ENCODE data around the gene SYT15. TPM values are rescaled to one million over a fixed set of nuclear protein-coding genes. Genes with fewer than 3 reads are reported as not detected.
A peak's percentile ranks its signal among the peaks of the same experiment; 100 is the strongest.
"Not testable (repeated sequence)": the region's sequence is repeated elsewhere in the genome, so short reads cannot be mapped to it uniquely, and the experiment has no call there.

The SYT15 gene
- total RNA-seq, 6 experiments from 2014 or later, result 0.31 to 3.7 (median 2.9) TPM

DNA sequence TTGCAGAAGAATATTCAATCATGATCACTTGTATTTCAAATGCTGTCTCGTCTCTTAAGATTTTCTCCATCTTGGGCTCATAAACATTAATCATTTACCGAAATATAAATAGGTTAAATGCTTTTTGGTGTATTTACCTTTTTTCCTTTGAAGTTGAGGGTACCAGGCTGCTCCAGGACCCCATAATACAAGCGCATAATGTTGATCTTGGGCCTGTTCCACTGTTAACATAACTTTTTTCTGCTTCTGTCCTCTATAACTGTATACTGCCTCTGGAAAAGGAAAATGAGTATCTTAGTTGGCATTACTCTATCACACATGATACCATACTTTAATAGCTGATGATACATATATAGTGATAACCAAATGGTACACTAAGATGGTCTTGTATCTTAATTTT, 51.9 kb downstream of the SYT15 start:
- H3K27ac Mint-ChIP-seq; DNase-seq; H3K9me3 Mint-ChIP-seq; H3K36me3 Mint-ChIP-seq (ENCODE audit: low read depth); H3K4me1 Mint-ChIP-seq (ENCODE audit: low read depth); H3K27me3 Mint-ChIP-seq (ENCODE audit: insufficient read depth); H3K4me3 Mint-ChIP-seq: not testable (repeated sequence)

DNA sequence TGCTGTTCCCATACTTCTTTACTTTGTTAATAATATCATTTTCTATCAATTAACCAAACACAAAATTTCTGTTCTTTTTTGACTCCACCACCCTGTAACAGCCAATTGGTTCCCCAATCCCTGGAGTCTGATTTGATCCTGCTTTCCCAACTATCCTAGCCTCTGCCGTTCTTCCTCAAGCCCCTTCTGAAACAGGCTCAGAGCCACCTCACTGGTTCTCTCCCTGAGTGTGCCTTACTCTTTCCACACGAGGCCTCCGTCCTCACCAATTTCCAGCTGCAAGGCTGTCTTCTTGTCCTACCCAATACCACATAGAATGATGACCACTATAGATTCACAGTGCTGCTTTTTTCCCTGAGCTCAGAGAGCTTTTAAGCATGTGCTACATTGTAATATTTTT, 52.8 kb downstream of the SYT15 start:
- not testable (repeated sequence) for DNase-seq; H3K27me3 Mint-ChIP-seq (ENCODE audit: insufficient read depth); H3K4me1 Mint-ChIP-seq (ENCODE audit: low read depth); H3K4me3 Mint-ChIP-seq; H3K9me3 Mint-ChIP-seq; H3K36me3 Mint-ChIP-seq (ENCODE audit: low read depth); H3K27ac Mint-ChIP-seq

DNA sequence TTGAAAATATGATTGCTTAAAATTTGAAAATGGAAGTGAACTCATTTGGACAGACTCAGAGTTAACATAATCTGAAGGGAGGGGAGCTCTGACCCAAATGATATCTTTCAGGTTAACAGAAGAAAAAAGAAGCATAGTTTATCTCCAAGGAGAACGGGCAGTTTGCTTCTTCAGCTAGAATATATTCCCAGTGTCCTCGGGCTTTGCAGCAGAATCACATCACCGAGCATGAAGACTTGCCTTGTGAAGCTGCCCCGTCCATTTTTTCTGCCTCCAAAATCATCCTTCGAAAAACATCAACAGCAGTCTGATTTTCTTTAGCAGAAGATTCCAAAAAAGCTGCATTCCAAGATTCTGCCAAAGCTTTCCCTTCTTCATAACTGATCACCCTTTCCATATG, 55.8 kb downstream of the SYT15 start:
- H3K9me3 Mint-ChIP-seq; H3K27ac Mint-ChIP-seq; H3K4me1 Mint-ChIP-seq (ENCODE audit: low read depth); DNase-seq; H3K27me3 Mint-ChIP-seq (ENCODE audit: insufficient read depth); H3K36me3 Mint-ChIP-seq (ENCODE audit: low read depth): not testable (repeated sequence)
- H3K4me3 Mint-ChIP-seq, result peak overlapping the region; percentile 41; the same call in 1 of the 2 replicates

DNA sequence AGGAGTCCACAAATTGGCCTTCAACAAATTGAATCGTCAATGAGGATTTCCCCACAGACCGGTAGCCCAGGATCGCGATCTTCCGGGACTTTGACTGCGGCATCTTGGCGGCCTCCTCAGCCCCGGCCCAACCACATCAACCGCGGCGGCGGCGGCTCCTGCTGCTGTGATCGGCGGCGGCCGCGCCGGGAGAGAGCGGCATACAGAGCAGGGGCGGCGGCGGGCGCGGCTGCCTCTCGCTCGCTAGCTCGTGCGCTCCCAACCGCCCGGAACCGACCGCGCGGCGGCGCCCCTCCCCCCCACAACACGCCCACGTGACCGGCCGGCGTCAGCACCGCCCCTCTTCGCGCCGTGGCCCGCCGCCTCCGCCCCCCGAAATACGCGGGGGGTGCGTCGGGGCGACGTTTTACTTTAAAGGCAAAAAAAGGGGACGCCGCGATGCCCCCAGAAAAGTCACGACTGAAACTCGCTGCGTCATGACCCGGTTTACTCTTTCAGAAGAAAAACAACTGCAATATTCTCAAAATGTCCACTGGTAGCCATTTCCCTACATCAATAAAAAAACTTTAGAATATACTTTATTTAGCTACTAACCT, 56.5 kb downstream of the SYT15 start:
- H3K9me3 Mint-ChIP-seq; H3K4me1 Mint-ChIP-seq (ENCODE audit: low read depth): not testable (repeated sequence)

DNA sequence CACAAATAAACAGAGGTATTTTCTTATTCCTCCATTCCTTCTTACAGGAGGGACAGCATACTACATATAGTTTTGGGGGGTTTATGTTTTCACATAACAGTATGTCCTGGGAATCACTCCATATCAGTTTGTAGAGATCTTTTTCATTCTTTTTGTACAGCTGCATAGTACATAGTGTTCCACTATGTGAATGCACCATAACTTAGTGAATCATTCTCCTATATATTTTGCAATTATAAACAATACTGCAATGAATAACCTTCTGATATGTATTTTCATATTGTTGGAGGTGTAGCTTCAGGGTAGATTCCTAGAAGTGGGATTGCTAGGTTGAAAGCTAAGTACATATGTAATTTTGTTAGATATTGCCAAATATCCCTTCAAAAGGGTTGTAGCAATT, 61.1 kb downstream of the SYT15 start:
- not testable (repeated sequence) for H3K4me3 Mint-ChIP-seq; DNase-seq; H3K4me1 Mint-ChIP-seq (ENCODE audit: low read depth); H3K36me3 Mint-ChIP-seq (ENCODE audit: low read depth); H3K27me3 Mint-ChIP-seq (ENCODE audit: insufficient read depth); H3K27ac Mint-ChIP-seq; H3K9me3 Mint-ChIP-seq

More for the DNA sequence above, 56.5 kb downstream of the SYT15 start:
- peak overlapping the region; percentile 79 for H3K4me3 Mint-ChIP-seq
- not testable (repeated sequence) for H3K36me3 Mint-ChIP-seq (ENCODE audit: low read depth); H3K27ac Mint-ChIP-seq; DNase-seq; H3K27me3 Mint-ChIP-seq (ENCODE audit: insufficient read depth)

Other genes with a start within 250 kb of the SYT15 start
- under 1 TPM in 5 of 6 experiments, not detected in 1; 0.17 to 0.91 (median 0.28) TPM for gene ANXA8L1, start 203.4 kb upstream of the SYT15 start, total RNA-seq (2021; fragmentation: NEBNext Ultra II Directional; extraction: Animal tissue kit (Norgen Biotek cat#: 25700))
- gene NPY4R, start 113.2 kb upstream of the SYT15 start, total RNA-seq (2021; fragmentation: NEBNext Ultra II Directional; extraction: Animal tissue kit (Norgen Biotek cat#: 25700)), result under 1 TPM in 3 of 6 experiments, not detected in 3; 0.14 to 0.34 (median 0.25) TPM
- not detected for gene GPRIN2, start 22.5 kb upstream of the SYT15 start, total RNA-seq (2021; fragmentation: NEBNext Ultra II Directional; extraction: Animal tissue kit (Norgen Biotek cat#: 25700))

Data from HFFc6 (cell line).